ENCODE measurements around the gene F8. TPM values are rescaled to one million over a fixed set of nuclear protein-coding genes. Genes with fewer than 3 reads are reported as not detected.
"Not testable (repeated sequence)": the region's sequence is repeated elsewhere in the genome, so short reads cannot be mapped to it uniquely, and the experiment has no call there.

Gene F8
- total and polyA plus RNA-seq, 7 donors: 13.5 to 31.7 (median 17.6) TPM

GRCh38 chrX:155026420-155026726 lies 3.9 kb upstream of the F8 start:
- no peaks in the 10 kb centered on the region for H3K27me3 ChIP-seq (ENCODE audit: insufficient read depth in 3 of 3, low read length in 2 of 3)
- H3K4me3 ChIP-seq: peak overlapping the region; percentile 76
- H3K9me3 ChIP-seq: no peaks in the 10 kb centered on the region
- WGBS, 3 donors: 0 to 43% (median 0%) methylated on average over 16 of the region's 16 CpGs
- ATAC-seq: no peak
- intact Hi-C loops (cut with DNase I): loop anchor here in 1 of 2 donors (5.0 kb wide), 1 partner anchor 46 kb away; the partner anchor contains the start of genes BRCC3, CMC4 and MTCP1
- no peak for DNase-seq
- no peaks in the 10 kb centered on the region for H3K4me1 ChIP-seq
- TF ChIP-seq CTCF (IDR thresholded peaks at IDR 0.05): no peak
- no peaks in the 10 kb centered on the region for H3K36me3 ChIP-seq (ENCODE audit: insufficient read depth in 1 of 2, low read depth in 1 of 2)
- peak overlapping the region; percentile 95 for H3K27ac ChIP-seq

GRCh38 chrX:155023907-155024833 lies 1.6 kb upstream of the F8 start:
- ATAC-seq (no peak), DNase-seq (no peak)
- Histone ChIP-seq H3K36me3 (ENCODE audit: insufficient read depth in 1 of 2, low read depth in 1 of 2) (no peaks in the 10 kb centered on the region), H3K4me1 (no peaks in the 10 kb centered on the region), H3K4me3 (no peak overlapping the region), H3K9me3 (no peaks in the 10 kb centered on the region), H3K27me3 (ENCODE audit: insufficient read depth in 3 of 3, low read length in 2 of 3) (no peaks in the 10 kb centered on the region), H3K27ac (no peak overlapping the region)
- intact Hi-C loops (cut with DNase I): no loop called here
- TF ChIP-seq CTCF (IDR thresholded peaks at IDR 0.05): no peak
- 83 to 93% (median 90%) methylated on average over 6 of the region's 6 CpGs for WGBS, 3 donors

GRCh38 chrX:155020591-155020990 lies 1.9 kb downstream of the F8 start:
- Histone ChIP-seq H3K4me3 (peak overlapping the region; percentile 45), H3K36me3 (ENCODE audit: insufficient read depth in 1 of 2, low read depth in 1 of 2) (no peaks in the 10 kb centered on the region), H3K4me1 (no peaks in the 10 kb centered on the region), H3K27me3 (ENCODE audit: insufficient read depth in 3 of 3, low read length in 2 of 3) (no peaks in the 10 kb centered on the region), H3K27ac (no peak overlapping the region), H3K9me3 (no peaks in the 10 kb centered on the region)
- no peak for ATAC-seq
- WGBS, 3 donors: 73 to 88% (median 88%) methylated on average over 3 of the region's 3 CpGs
- intact Hi-C loops (cut with DNase I): no loop called here
- no peak for TF ChIP-seq CTCF (IDR thresholded peaks at IDR 0.05)
- no peak for DNase-seq

GRCh38 chrX:155009994-155010472 lies 12.5 kb downstream of the F8 start:
- WGBS, 3 donors: 28 to 38% (median 34%) methylated on average over 3 of the region's 3 CpGs
- H3K4me3 ChIP-seq: no peak overlapping the region
- intact Hi-C loops (cut with DNase I): no loop called here
- ATAC-seq (peak in 1 of 4 donors; percentile 40), DNase-seq (no peak)
- H3K9me3 ChIP-seq: no peaks in the 10 kb centered on the region
- H3K27ac ChIP-seq: no peak overlapping the region
- TF ChIP-seq CTCF (IDR thresholded peaks at IDR 0.05): no peak
- H3K27me3 ChIP-seq (ENCODE audit: insufficient read depth in 3 of 3, low read length in 2 of 3): no peaks in the 10 kb centered on the region
- H3K4me1 ChIP-seq: no peaks in the 10 kb centered on the region
- no peaks in the 10 kb centered on the region for H3K36me3 ChIP-seq (ENCODE audit: insufficient read depth in 1 of 2, low read depth in 1 of 2)

GRCh38 chrX:155008578-155008977 lies 13.9 kb downstream of the F8 start:
- H3K27me3 ChIP-seq (ENCODE audit: insufficient read depth in 3 of 3, low read length in 2 of 3); H3K27ac ChIP-seq: not testable (repeated sequence)

GRCh38 chrX:155006913-155007671 lies 15.4 kb downstream of the F8 start:
- not testable (repeated sequence) for DNase-seq
- 42 to 47% (median 46%) methylated on average over 5 to 6 of the region's 11 CpGs for WGBS, 3 donors

More at GRCh38 chrX:155008578-155008977, 13.9 kb downstream of the F8 start:
- H3K36me3 ChIP-seq (ENCODE audit: insufficient read depth in 1 of 2, low read depth in 1 of 2); DNase-seq; intact Hi-C loops (cut with DNase I); H3K9me3 ChIP-seq; H3K4me3 ChIP-seq; H3K4me1 ChIP-seq: not testable (repeated sequence)
- peak in 1 of 4 donors; percentile 40 for ATAC-seq
- 97 to 100% (median 98%) methylated on average over 2 to 3 of the region's 12 CpGs for WGBS, 3 donors

GRCh38 chrX:155006379-155006778 lies 16.1 kb downstream of the F8 start:
- ATAC-seq; H3K4me3 ChIP-seq; H3K36me3 ChIP-seq (ENCODE audit: insufficient read depth in 1 of 2, low read depth in 1 of 2); H3K27ac ChIP-seq; intact Hi-C loops (cut with DNase I); H3K9me3 ChIP-seq; DNase-seq; H3K4me1 ChIP-seq; H3K27me3 ChIP-seq (ENCODE audit: insufficient read depth in 3 of 3, low read length in 2 of 3): not testable (repeated sequence)
- no CpG with 5 or more reads among the region's 10 CpGs for WGBS, 3 donors

More at GRCh38 chrX:155006913-155007671, 15.4 kb downstream of the F8 start:
- H3K27me3 ChIP-seq (ENCODE audit: insufficient read depth in 3 of 3, low read length in 2 of 3); intact Hi-C loops (cut with DNase I); ATAC-seq; H3K4me3 ChIP-seq; H3K27ac ChIP-seq; H3K36me3 ChIP-seq (ENCODE audit: insufficient read depth in 1 of 2, low read depth in 1 of 2); H3K4me1 ChIP-seq; H3K9me3 ChIP-seq: not testable (repeated sequence)

Measured in psoas muscle (tissue), 8 donors.